Muscle layer of duodenum (tissue), 2 donors: ENCODE results near the gene ZNF148.

ENCODE experiments used
- H3K27ac ChIP-seq: one replicate; pipeline ENCODE4 v1.7.0; 2013; ENCODE audit warnings: mild to moderate bottlenecking, low read length
- H3K27me3 ChIP-seq: one replicate; pipeline ENCODE4 v1.7.0; 2013; ENCODE audit warnings: low read depth, mild to moderate bottlenecking, control low read depth, low read length
- H3K36me3 ChIP-seq, 2 donors: one replicate each; pipeline ENCODE4 v1.7.0; 2013; ENCODE audit warnings: low read length in 2 of 2, control low read depth in 1 of 2, mild to moderate bottlenecking in 1 of 2; ENCODE audit not compliant: insufficient read depth in 2 of 2, control insufficient read depth in 1 of 2
- H3K4me1 ChIP-seq, 2 donors: one replicate each; pipeline ENCODE4 v1.7.0; 2013; ENCODE audit warnings: low read length in 2 of 2, mild to moderate bottlenecking in 2 of 2, control low read depth in 1 of 2, moderate library complexity in 1 of 2; ENCODE audit not compliant: insufficient read depth in 2 of 2, control insufficient read depth in 1 of 2
- H3K4me3 ChIP-seq, 2 donors: one replicate each; pipeline ENCODE4 v1.7.0; 2013; ENCODE audit warnings: low read length in 2 of 2, low read depth in 1 of 2, mild to moderate bottlenecking in 1 of 2
- H3K9me3 ChIP-seq, 2 donors: one replicate each; pipeline ENCODE4 v1.7.0; 2013; ENCODE audit warnings: low read length in 2 of 2, control low read depth in 1 of 2, mild to moderate bottlenecking in 1 of 2; ENCODE audit not compliant: control insufficient read depth in 1 of 2
- donor health status: healthy.

Gene ZNF148

DNA sequence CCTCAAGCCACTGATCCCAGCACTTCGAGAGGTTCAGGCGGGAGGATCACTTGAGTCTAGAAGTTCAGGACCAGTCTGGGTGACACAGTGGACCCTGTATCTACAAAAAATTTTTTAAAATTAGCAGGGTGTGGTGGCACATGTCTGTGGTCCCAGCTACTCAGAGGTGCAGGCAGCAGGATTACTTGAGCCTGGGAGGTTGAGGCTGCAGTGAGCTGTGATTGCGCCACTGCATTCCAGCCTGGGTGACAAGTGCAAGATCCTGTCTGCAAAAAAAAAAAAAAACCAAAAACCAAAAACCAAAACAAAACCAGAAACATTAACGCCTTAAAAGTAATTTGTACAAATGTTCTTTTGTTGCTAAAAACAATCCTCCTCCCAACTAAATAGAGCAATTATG is 134.6 kb downstream of the ZNF148 start:
- Histone ChIP-seq H3K27me3 (no peaks in the 10 kb centered on the region), H3K36me3 (no peaks in the 10 kb centered on the region), H3K4me1 (no peaks in the 10 kb centered on the region), H3K4me3 (no peak overlapping the region), H3K9me3 (no peaks in the 10 kb centered on the region), H3K27ac (no peak overlapping the region)

DNA sequence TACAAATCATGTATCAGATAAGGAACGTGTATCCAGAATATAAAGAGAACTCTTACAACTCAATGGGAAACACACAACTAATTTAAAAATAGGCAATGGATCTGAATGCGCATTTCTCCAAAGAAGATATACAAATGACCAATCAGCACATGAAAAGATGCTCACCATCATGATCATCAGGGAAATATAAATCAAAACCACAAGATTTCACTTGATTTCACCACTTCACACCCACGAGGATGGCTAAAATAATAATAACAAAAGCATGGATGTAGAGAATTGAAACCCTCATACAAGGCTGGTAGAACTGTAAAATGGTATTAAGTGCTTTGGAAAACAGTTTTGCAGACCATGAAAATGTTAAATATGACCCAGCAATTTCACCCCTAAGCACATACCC is 135.9 kb downstream of the ZNF148 start:
- H3K27ac ChIP-seq = no peak overlapping the region
- H3K36me3 ChIP-seq = no peaks in the 10 kb centered on the region
- H3K4me3 ChIP-seq = no peak overlapping the region
- H3K27me3 ChIP-seq = no peaks in the 10 kb centered on the region
- H3K9me3 ChIP-seq = no peaks in the 10 kb centered on the region
- H3K4me1 ChIP-seq = no peaks in the 10 kb centered on the region

DNA sequence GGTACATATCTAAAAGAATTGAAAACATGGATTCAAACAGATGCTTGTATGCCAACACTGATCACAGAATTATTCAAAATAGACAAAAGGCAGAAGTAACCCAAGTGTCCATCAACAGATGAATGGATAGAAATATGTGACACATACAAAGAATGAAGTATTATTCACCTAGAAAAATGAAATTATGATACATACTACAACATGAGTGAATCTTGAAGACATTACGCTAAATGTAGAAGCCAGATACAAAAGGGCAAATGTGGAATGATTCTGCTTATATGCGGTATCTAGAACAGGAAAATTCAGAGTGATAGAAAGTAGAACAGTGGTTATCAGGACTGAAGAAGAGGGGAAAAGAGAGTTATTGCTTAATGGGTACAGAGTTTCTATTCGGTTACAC is 136.4 kb downstream of the ZNF148 start:
- Histone ChIP-seq H3K27me3 (no peaks in the 10 kb centered on the region), H3K9me3 (no peaks in the 10 kb centered on the region), H3K4me3 (no peak overlapping the region), H3K27ac (no peak overlapping the region), H3K36me3 (peaks cover 0 to under 1% of the 10 kb centered on the region in 2 donors), H3K4me1 (no peaks in the 10 kb centered on the region)

DNA sequence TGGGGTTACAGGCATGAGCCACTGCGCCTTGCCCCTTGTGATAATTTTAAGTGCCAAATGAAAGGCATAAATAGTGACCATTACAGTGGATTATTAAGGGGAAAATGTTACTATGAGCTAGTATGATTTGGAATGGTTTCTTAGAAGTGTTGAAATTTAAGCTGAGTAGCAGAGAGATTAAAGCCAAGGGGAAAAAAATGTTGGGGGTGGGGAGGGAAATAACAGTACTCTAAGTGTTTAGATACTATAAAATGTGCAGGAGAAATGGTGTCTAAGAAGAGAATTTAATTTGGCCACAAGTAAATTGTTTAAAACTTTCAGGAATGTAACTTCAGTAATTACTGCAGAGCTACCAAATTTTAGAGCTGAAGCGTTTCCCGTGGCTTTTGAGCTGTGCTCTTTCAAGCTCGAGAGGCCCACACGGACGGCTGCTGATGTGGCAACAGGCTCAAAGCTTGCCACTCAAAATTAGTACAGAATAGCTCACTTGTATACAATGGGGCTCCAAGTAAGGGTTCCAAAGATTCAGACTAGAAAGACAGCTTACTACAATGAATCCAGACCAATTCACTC is 138.7 kb downstream of the ZNF148 start:
- Histone ChIP-seq H3K27me3 (no peaks in the 10 kb centered on the region), H3K4me1 (no peaks in the 10 kb centered on the region), H3K9me3 (no peaks in the 10 kb centered on the region), H3K4me3 (no peak overlapping the region), H3K36me3 (peaks cover 15 to 19% of the 10 kb centered on the region in 2 donors), H3K27ac (no peak overlapping the region)

DNA sequence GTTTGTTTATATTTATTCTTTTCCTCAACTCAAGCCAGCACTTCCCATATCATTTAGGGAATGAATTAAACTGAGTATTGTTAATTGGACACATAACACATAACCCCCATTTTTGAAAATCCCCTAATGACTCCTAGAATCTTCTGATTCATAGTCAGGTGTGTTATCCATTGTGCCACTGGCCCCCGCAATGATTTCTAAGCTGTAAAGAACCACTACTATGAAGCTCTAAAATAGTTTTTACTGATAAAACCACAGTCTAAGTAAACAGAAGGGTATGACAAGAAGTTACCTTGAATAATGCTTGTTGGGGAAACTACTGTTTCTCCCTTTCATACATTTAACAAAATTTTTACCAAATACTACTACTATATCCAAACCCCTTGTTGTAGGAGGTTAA is 140.3 kb downstream of the ZNF148 start:
- peaks cover 15 to 19% of the 10 kb centered on the region in 2 donors for H3K36me3 ChIP-seq
- H3K9me3 ChIP-seq = no peaks in the 10 kb centered on the region
- H3K27ac ChIP-seq = no peak overlapping the region
- H3K4me1 ChIP-seq = no peaks in the 10 kb centered on the region
- no peak overlapping the region for H3K4me3 ChIP-seq
- H3K27me3 ChIP-seq = no peaks in the 10 kb centered on the region

DNA sequence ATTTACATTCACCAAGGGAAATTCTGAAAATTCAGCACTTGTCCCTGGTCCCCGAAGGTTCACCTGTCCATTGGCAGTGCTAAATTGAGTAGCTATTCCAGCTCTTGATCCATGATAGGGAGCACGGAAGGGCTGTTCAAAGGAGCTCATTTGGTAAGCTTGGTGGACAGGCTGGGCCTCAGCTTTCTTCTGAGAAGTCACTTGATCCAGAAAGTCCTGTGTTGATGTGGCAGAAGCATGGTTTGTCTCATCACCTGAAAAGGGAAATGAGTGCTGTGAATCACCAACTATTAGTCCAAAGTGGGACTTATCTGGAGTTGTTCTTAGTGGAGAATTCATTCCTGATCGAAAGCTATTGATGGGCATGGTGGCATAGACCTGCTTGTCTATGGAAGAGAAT is 142.7 kb downstream of the ZNF148 start:
- Histone ChIP-seq H3K36me3 (peaks cover 15 to 19% of the 10 kb centered on the region in 2 donors), H3K27ac (no peak overlapping the region), H3K27me3 (no peaks in the 10 kb centered on the region), H3K9me3 (no peaks in the 10 kb centered on the region), H3K4me3 (no peak overlapping the region), H3K4me1 (no peaks in the 10 kb centered on the region)

DNA sequence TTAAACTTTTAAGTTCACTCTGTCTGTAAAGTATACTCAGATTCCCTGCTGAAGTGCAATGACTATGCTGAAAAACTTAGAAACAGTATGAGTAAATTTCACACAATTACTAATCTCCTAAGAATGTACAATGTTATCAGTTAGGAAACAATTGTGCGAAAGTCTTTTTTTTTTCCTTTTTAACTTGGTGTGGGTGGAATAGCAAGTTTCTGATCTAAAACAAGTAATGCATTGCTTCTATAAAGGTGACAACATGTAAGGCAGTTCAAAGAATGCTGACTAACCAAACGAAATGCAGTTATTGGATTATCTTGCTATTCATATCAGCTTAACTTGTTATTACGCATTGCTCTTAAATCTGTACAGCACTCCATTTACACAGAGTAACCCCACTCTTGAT is 143.2 kb downstream of the ZNF148 start:
- Histone ChIP-seq H3K9me3 (no peaks in the 10 kb centered on the region), H3K4me3 (no peak overlapping the region), H3K27me3 (no peaks in the 10 kb centered on the region), H3K27ac (no peak overlapping the region), H3K36me3 (peaks cover 15 to 19% of the 10 kb centered on the region in 2 donors), H3K4me1 (no peaks in the 10 kb centered on the region)

DNA sequence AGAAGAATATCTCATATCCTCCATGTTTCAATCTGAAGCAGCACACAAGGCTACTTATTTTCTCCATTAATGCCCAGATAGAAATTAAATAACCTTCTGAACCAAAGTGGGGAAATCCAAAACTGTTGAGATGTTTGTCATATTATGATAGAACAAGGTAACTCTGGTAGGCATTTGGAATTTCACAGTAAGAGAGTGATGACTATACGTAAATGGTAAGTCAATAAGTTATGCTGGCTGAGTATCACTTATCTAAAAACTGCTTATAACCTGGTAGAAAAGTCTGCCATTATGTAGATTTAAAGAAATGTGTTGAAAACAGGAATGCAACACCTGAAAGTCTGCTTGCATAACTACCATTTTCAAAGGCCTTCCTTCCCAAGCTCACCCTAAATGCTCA is 145.4 kb downstream of the ZNF148 start:
- Histone ChIP-seq H3K27me3 (no peaks in the 10 kb centered on the region), H3K27ac (no peak overlapping the region), H3K4me1 (no peaks in the 10 kb centered on the region), H3K36me3 (peaks cover 15 to 19% of the 10 kb centered on the region in 2 donors), H3K9me3 (no peaks in the 10 kb centered on the region), H3K4me3 (no peak overlapping the region)

DNA sequence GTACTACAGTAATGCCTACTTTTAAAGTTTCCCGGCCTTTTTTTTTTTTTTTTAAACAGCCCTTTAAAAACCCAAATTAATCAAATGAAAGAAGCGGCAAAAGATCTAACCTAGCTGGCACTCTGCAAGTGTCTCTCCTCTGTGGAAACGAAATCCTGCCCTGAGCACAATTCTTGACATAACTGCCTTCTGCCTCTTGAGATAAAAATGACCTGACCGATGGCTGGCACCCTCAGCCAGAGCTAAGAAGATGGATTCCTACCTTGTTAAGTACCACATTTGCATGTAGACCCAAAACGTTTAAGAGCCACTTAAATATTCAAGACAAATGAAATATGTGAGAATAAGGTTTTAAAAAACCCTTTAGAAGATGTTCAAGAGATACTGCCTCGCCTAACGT is 146.0 kb downstream of the ZNF148 start:
- Histone ChIP-seq H3K4me3 (no peak overlapping the region), H3K27me3 (no peaks in the 10 kb centered on the region), H3K36me3 (peaks cover 15 to 19% of the 10 kb centered on the region in 2 donors), H3K4me1 (no peaks in the 10 kb centered on the region), H3K27ac (no peak overlapping the region), H3K9me3 (no peaks in the 10 kb centered on the region)

DNA sequence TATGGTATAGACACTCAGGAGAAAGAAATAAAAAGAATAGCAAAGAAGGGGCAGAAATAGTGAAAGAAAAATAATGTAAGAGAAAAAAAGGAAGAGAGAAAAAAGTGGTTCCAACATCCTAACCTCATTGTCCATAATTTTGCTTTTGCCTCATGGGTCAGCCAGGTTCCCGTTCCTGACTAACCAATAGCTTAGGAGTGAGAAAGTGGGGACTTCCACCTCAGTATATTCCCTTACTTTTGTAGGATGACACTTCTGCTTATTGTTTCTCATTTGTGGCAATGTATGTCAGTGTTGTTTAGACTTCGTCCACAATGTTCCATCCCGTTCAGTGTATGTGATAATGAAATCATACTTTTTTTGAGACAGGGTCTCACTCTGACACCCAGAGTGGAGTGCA is 153.3 kb downstream of the ZNF148 start:
- H3K9me3 ChIP-seq = no peaks in the 10 kb centered on the region
- no peaks in the 10 kb centered on the region for H3K36me3 ChIP-seq
- H3K27me3 ChIP-seq = no peaks in the 10 kb centered on the region
- H3K27ac ChIP-seq = no peak overlapping the region
- H3K4me1 ChIP-seq = no peaks in the 10 kb centered on the region
- no peak overlapping the region for H3K4me3 ChIP-seq

DNA sequence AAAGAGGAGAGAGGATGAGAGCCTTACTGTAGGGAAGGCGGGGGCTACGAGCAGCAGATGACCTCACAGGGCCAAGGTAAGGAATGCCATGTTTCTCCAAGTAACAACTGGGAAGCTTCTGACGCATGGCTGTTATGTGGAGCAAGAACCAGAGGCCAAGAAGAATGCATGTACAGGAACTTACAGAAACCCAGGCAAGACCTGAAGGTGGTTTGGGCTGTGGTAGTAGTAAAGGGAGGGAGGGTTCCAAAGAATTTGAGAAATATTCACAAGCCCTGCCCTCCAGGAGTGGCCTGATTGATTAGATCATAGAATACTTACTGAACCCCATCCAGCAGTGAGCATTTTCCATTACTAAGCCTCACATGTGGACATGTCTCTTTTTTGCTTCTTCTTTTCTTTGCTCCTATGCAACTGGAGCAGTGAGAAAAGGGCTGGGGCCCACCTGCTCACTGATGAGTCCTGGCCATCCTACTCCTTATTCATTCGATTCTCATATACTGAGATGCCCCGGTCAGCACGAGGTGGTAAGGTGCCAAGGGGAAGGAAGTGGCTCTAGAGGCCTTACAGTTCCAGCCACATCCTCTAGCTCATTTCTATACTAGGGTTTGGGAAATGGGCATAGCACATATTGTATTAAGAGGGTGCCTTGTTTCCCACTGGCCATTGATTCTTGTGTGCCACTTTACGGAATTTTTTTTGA is 154.2 kb downstream of the ZNF148 start:
- H3K4me3 ChIP-seq = no peak overlapping the region
- no peaks in the 10 kb centered on the region for H3K4me1 ChIP-seq
- no peaks in the 10 kb centered on the region for H3K36me3 ChIP-seq
- no peak overlapping the region for H3K27ac ChIP-seq
- no peaks in the 10 kb centered on the region for H3K27me3 ChIP-seq
- H3K9me3 ChIP-seq = no peaks in the 10 kb centered on the region

DNA sequence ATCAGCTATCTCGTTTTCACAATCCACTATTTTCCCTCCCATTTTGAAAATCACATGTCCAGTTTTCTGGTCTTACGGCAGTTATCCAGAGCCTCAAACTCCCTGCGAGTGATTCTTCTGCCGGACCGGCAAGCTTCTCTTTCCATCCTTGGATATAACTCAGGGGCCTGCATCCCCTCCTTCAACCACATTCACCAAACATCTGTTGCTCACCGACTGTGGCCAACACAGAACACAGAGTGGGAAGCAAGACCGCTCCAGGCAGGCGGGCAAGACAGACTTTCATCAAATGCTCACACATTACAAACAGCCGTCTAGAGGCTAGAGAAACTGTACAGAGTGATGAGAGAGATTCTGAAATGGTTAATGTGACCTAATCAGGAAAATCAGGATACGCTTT is 154.9 kb downstream of the ZNF148 start:
- H3K27ac ChIP-seq = no peak overlapping the region
- no peak overlapping the region for H3K4me3 ChIP-seq
- H3K4me1 ChIP-seq = no peaks in the 10 kb centered on the region
- H3K27me3 ChIP-seq = no peaks in the 10 kb centered on the region
- H3K9me3 ChIP-seq = no peaks in the 10 kb centered on the region
- no peaks in the 10 kb centered on the region for H3K36me3 ChIP-seq
